K562 (cell line): ENCODE results near the gene SOWAHD. TPM values are rescaled to one million over a fixed set of nuclear protein-coding genes. Genes with fewer than 3 reads are reported as not detected.

Source experiments
- ARID1B ChIP-seq: fragments of 450-650 bp; IDR thresholded peaks from 2 replicates; pipeline ENCODE4 v1.6.1; 2016; ENCODE audit warnings: antibody characterized with exemption, mild to moderate bottlenecking, inconsistent platforms
- ASH1L ChIP-seq: fragments of 450-650 bp; IDR thresholded peaks from 2 replicates; pipeline ENCODE4 v1.6.1; 2018; ENCODE audit warnings: borderline replicate concordance, mild to moderate bottlenecking, low read depth; ENCODE audit not compliant: partially characterized antibody
- ESRRA ChIP-seq: fragments of 450-650 bp; IDR thresholded peaks from 2 replicates; pipeline ENCODE4 v1.6.1; 2014; ENCODE audit warnings: low read depth, mild to moderate bottlenecking, moderate library complexity, borderline replicate concordance
- ETV1 ChIP-seq: fragments of 450-650 bp; conservative IDR thresholded peaks from 2 replicates; pipeline ENCODE4 v1.6.1; 2016; ENCODE audit warnings: missing genetic modification characterization, control low read depth, low read depth, missing compliant biosample characterization
- GTF2A2 ChIP-seq: IDR thresholded peaks from 2 replicates; pipeline ENCODE4 v1.6.1; 2016; ENCODE audit warnings: mild to moderate bottlenecking, missing genetic modification characterization, missing compliant biosample characterization
- GTF2F1 ChIP-seq: IDR thresholded peaks from 2 replicates; pipeline ENCODE4 v1.6.1; 2011; ENCODE audit warnings: low read depth, low read length, improper control_type of control experiment
- HMGN3 ChIP-seq: IDR thresholded peaks from 2 replicates; pipeline ENCODE4 v1.6.1; 2011; ENCODE audit warnings: borderline replicate concordance, low read depth, mild to moderate bottlenecking, mixed read lengths, low read length; ENCODE audit not compliant: insufficient read length; ENCODE audit errors: extremely low read depth
- KAT8 ChIP-seq: fragments of 450-650 bp; IDR thresholded peaks from 2 replicates; pipeline ENCODE4 v1.6.1; 2016; ENCODE audit warnings: low read depth, mild to moderate bottlenecking
- KDM5B ChIP-seq: fragments of 200-600 bp; sonication (generic); IDR thresholded peaks from 2 replicates; pipeline ENCODE4 v1.6.1; 2012; ENCODE audit warnings: low read depth, mild to moderate bottlenecking, moderate library complexity, low read length, control low read depth, inconsistent platforms; ENCODE audit not compliant: insufficient replicate concordance
- KLF13 ChIP-seq: fragments of 450-650 bp; IDR thresholded peaks from 2 replicates; pipeline ENCODE4 v1.6.1; 2016; ENCODE audit warnings: missing genetic modification characterization, low read depth, mild to moderate bottlenecking, missing compliant biosample characterization, moderate library complexity, borderline replicate concordance
- MBD2 ChIP-seq: sonication (generic); IDR thresholded peaks from 2 replicates; pipeline ENCODE4 v1.6.1; 2016; ENCODE audit warnings: low read depth, borderline replicate concordance
- NR2C1 ChIP-seq, 2 experiments: fragments of 450-650 bp; IDR thresholded peaks; 2 replicates each; pipeline ENCODE4 v1.6.1; 2017; ENCODE audit warnings: mild to moderate bottlenecking in 2 of 2, antibody characterized with exemption in 1 of 2, inconsistent platforms in 1 of 2, missing compliant biosample characterization in 1 of 2, missing genetic modification characterization in 1 of 2
- POLR2AphosphoS5 ChIP-seq: IDR thresholded peaks from 2 replicates; pipeline ENCODE4 v1.6.1; 2011; ENCODE audit warnings: mild to moderate bottlenecking, low read depth, low read length, moderate library complexity; ENCODE audit not compliant: control insufficient read depth, insufficient read depth
- POLR2G ChIP-seq: fragments of 200-400 bp; formaldehyde crosslinking; IDR thresholded peaks from 2 replicates; pipeline ENCODE4 v1.6.1; 2017; ENCODE audit warnings: low read depth, mild to moderate bottlenecking, antibody characterized with exemption, low read length, moderate library complexity
- PYGO2 ChIP-seq: fragments of 450-650 bp; IDR thresholded peaks from 2 replicates; pipeline ENCODE4 v1.6.1; 2016; ENCODE audit warnings: mild to moderate bottlenecking, missing genetic modification characterization, moderate library complexity, missing compliant biosample characterization
- RCOR1 ChIP-seq, 2 experiments: IDR thresholded peaks; 2 replicates each; pipeline ENCODE4 v1.6.1; 2012; ENCODE audit warnings: low read depth in 2 of 2, low read length in 2 of 2, borderline replicate concordance in 1 of 2, improper control_type of control experiment in 1 of 2
- SETDB1 ChIP-seq: IDR thresholded peaks from one replicate; pipeline ENCODE4 v1.6.1; 2012; ENCODE audit warnings: low read length, control low read depth, inconsistent platforms
- SMAD4 ChIP-seq: fragments of 250-450 bp; sonication (Bioruptor Pico); conservative IDR thresholded peaks from 2 replicates; pipeline ENCODE4 v1.8.0; 2021; ENCODE audit warnings: inconsistent platforms, mild to moderate bottlenecking, moderate library complexity
- ZBTB7A ChIP-seq: IDR thresholded peaks from 2 replicates; pipeline ENCODE4 v1.6.1; 2011; ENCODE audit warnings: low read depth, mild to moderate bottlenecking, low read length, moderate library complexity, borderline replicate concordance; ENCODE audit not compliant: control insufficient read depth
- ZNF232 ChIP-seq: sonication (generic); formaldehyde crosslinking; IDR thresholded peaks from 2 replicates; pipeline ENCODE4 v1.8.0; 2022; ENCODE audit warnings: mild to moderate bottlenecking, missing genetic modification reagents
- ZNF311 ChIP-seq: fragments of 250-450 bp; sonication (Bioruptor Pico); IDR thresholded peaks from 2 replicates; pipeline ENCODE4 v1.4.0; 2020; ENCODE audit warnings: mild to moderate bottlenecking, moderate library complexity
- polyA plus RNA-seq, 8 experiments: library from polyadenylated mRNA; depleted of rRNA in 4 of 8; stranded (reverse) in 5 of 8; unstranded in 3 of 8; fragments of >200 nt; fragmentation: Nextera tagmentation in 2 of 8; fragmentation: Illumina TruSeq in 1 of 8; extraction: Ambion mirVana in 2 of 8; extraction: Trizol in 1 of 8; gene quantifications; 2 replicates each; pipeline versions ENCODE4 v1.2.1 to v1.2.3, GENCODE V29; 2011 to 2014; ENCODE audit warnings: inconsistent platforms in 1 of 8, missing spikeins in 1 of 8
- total RNA-seq, 7 experiments: library from RNA; depleted of rRNA in 6 of 7; stranded (reverse); fragments of >200 nt in 6 of 7; fragmentation: Illumina TruSeq in 2 of 7; extraction: Trizol in 2 of 7; gene quantifications; 2 replicates each; pipeline versions ENCODE4 v1.2.1 to v1.2.3, GENCODE V29; 2011 to 2021; ENCODE audit warnings: low replicate concordance in 1 of 7
- TF ChIP-seq, protein P1 (sequence below): sonication (generic); formaldehyde crosslinking; IDR thresholded peaks from 2 replicates; pipeline ENCODE4 v1.9.0; 2022; ENCODE audit warnings: mild to moderate bottlenecking, missing genetic modification reagents
- TF ChIP-seq, protein P2 (sequence below): fragments of 250-450 bp; sonication (Bioruptor Pico); IDR thresholded peaks from 2 replicates; pipeline ENCODE4 v1.8.0; 2022; ENCODE audit warnings: moderate library complexity, mild to moderate bottlenecking, inconsistent platforms
- TF ChIP-seq, protein P3 (sequence below), 2 experiments: fragments of 200-800 bp in 1 of 2; sonication (Bioruptor generic) in 1 of 2; sonication (generic) in 1 of 2; formaldehyde crosslinking in 1 of 2; IDR thresholded peaks in 1 of 2; conservative IDR thresholded peaks in 1 of 2; 2 replicates each; pipeline versions ENCODE4 v1.5.0 to v1.6.1; 2016 to 2020; ENCODE audit warnings: missing compliant biosample characterization in 1 of 2, missing genetic modification characterization in 1 of 2, missing genetic modification reagents in 1 of 2

Gene SOWAHD
- total and polyA plus RNA-seq, 9 of the 15 experiments (the other 6 are each of a cell fraction or from before 2014, with no cell fraction given), result 0.13 to 0.29 TPM; not detected in 7

DNA sequence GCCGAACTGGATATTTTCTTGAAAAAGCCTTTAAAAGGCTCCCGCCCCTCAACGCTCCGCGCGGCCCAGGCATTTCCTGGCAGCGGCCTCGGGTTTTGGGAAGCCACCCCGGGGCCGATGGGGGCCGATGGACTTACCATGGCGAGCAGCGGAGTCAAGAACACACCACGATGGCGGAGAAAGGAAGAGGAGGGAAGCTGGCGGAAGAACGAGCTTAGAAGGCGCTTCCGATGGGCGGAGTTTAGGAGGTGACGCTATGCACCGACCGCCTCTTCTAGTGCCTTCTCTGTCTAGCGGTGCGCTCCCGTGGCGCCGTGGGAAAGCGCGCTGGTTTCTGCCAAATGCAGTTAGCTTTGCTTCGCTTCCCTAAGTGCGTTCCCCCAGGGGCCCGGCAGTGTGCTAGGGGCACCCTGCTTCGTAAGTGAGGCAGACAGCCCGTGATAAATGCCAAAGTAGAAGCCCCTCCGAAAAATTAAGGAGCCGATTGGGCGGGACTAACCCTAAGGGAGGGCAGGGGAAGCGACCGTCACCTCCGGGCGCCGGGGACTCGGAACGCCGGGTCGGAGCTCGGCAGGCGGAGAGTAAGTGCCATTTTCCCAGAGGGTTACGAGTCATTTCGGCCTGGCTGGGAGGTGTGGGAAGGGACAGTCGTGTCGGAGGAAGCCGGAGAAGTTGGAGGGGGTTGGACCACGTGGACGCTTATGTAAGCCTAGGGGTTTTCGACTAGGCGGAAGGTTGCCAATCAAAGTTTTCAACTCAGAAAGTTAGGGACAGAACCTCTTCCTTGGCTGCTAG is 33.2 kb downstream of the SOWAHD start, which contains the start of gene RPL39 (continued):
- TF ChIP-seq ASH1L, result no peak
- TF ChIP-seq KAT8, result no peak
- 0 out of 2 replicates have a peak, but pooled peaks have one; percentile 13 for TF ChIP-seq ESRRA
- no peak for TF ChIP-seq ZNF311
- peak; percentile 42; the same call in 1 of the 2 replicates for TF ChIP-seq GTF2A2 (tag)
- peak; percentile 21; the same call in 1 of the 2 replicates for TF ChIP-seq ZNF232 (CRISPR knock-in tag)
- TF ChIP-seq, protein P1, sequence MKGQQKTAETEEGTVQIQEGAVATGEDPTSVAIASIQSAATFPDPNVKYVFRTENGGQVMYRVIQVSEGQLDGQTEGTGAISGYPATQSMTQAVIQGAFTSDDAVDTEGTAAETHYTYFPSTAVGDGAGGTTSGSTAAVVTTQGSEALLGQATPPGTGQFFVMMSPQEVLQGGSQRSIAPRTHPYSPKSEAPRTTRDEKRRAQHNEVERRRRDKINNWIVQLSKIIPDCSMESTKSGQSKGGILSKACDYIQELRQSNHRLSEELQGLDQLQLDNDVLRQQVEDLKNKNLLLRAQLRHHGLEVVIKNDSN, result peak; percentile 39; the same call in 1 of the 2 replicates
- no peak for TF ChIP-seq ARID1B
- TF ChIP-seq, protein P2, sequence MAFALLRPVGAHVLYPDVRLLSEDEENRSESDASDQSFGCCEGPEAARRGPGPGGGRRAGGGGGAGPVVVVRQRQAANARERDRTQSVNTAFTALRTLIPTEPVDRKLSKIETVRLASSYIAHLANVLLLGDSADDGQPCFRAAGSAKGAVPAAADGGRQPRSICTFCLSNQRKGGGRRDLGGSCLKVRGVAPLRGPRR (CRISPR knock-in tag), result no peak
- peak; percentile 27; the same call in 1 of the 2 replicates for TF ChIP-seq NR2C1 (IDR thresholded peaks at IDR 0.05)
- no peak; the same call in none of the 2 replicates for TF ChIP-seq NR2C1 (tag; IDR thresholded peaks at IDR 0.05)
- peak; percentile 94 for TF ChIP-seq KDM5B
- no peak for TF ChIP-seq KLF13
- TF ChIP-seq POLR2AphosphoS5, result peak; percentile 86
- peak; percentile 86 for TF ChIP-seq GTF2F1
- TF ChIP-seq, protein P3, sequence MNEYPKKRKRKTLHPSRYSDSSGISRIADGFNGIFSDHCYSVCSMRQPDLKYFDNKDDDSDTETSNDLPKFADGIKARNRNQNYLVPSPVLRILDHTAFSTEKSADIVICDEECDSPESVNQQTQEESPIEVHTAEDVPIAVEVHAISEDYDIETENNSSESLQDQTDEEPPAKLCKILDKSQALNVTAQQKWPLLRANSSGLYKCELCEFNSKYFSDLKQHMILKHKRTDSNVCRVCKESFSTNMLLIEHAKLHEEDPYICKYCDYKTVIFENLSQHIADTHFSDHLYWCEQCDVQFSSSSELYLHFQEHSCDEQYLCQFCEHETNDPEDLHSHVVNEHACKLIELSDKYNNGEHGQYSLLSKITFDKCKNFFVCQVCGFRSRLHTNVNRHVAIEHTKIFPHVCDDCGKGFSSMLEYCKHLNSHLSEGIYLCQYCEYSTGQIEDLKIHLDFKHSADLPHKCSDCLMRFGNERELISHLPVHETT (CRISPR knock-in tag; conservative IDR thresholded peaks at IDR 0.05 in 1 of 2, IDR thresholded peaks at IDR 0.05 in 1 of 2), result peak in 1 of 2 experiments; percentile 65; a peak in 1 of 4 replicates
- TF ChIP-seq SETDB1, result no peak
- TF ChIP-seq POLR2G, result peak; percentile 99
- peak in 1 of 2 experiments; percentile 15; a peak in 1 of 4 replicates for TF ChIP-seq RCOR1 (IDR thresholded peaks at IDR 0.05; ENCODE audit: borderline replicate concordance in 1 of 2, low read depth in 2 of 2, low read length in 2 of 2)
- peak; percentile 72; the same call in 1 of the 2 replicates for TF ChIP-seq MBD2
- no peak for TF ChIP-seq PYGO2 (tag)
- TF ChIP-seq ZBTB7A, result peak; percentile 16; the same call in 1 of the 2 replicates
- peak; percentile 38 for TF ChIP-seq HMGN3
- TF ChIP-seq SMAD4 (CRISPR knock-in tag), result 0 out of 2 replicates have a peak, but pooled peaks have one; percentile 8
- TF ChIP-seq ETV1 (tag), result peak; percentile 65
